ENCODE results near the gene IQSEC1. TPM values are rescaled to one million over a fixed set of nuclear protein-coding genes. Genes with fewer than 3 reads are reported as not detected.

The IQSEC1 gene
- total and polyA plus RNA-seq, 2 of the 8 experiments (the other 6 are each of a cell fraction or from before 2014, with no cell fraction given) = 6.8 to 28.8 TPM

- Histone ChIP-seq H2AFZ (ENCODE audit: low read length) (no peak overlapping the region), H2BK20ac (ENCODE audit: low read length) (no peak overlapping the region), H2BK120ac (replicated peaks; ENCODE audit: low read depth, low read length) (no peak overlapping the region), H4K8ac (ENCODE audit: extremely low read depth, insufficient read depth, low read length) (peak overlapping the region; percentile 59; the same call in 1 of the 2 replicates), H3K9ac (replicated peaks in 1 of 4; ENCODE audit: extremely low read depth in 1 of 4, low read depth in 3 of 4, low read length in 3 of 4) (no peak overlapping the region), H3K4ac (replicated peaks; ENCODE audit: insufficient read length, low read depth, low read length) (no peak overlapping the region), H3K23ac (ENCODE audit: insufficient read length) (no peak overlapping the region), H4K20me1 (replicated peaks in 1 of 2; ENCODE audit: control insufficient read depth in 1 of 2, insufficient read depth in 2 of 2, low read length in 2 of 2) (peaks cover 3 to 5% of the 10 kb centered on the region in 2 experiments), H3K79me1 (ENCODE audit: low read depth, low read length) (no peaks in the 10 kb centered on the region), H3K4me2 (ENCODE audit: insufficient read depth in 1 of 2, low read depth in 2 of 2, low read length in 2 of 2) (peak overlapping the region; percentile 66 to 71; a peak in 1 of 4 replicates), H3K27me3 (replicated peaks in 1 of 4; ENCODE audit: control insufficient read depth in 3 of 4, extremely low read depth in 1 of 4, insufficient read depth in 3 of 4, low read length in 3 of 4) (peaks cover 6 to 38% (median 26%) of the 10 kb centered on the region in 4 experiments), H3K4me1 (replicated peaks in 1 of 4; ENCODE audit: control insufficient read depth in 3 of 4, insufficient read depth in 4 of 4, low read length in 3 of 4) (peaks cover 0 to 13% (median 4%) of the 10 kb centered on the region in 4 experiments; a peak in 5 of 7 replicates), H2BK12ac (ENCODE audit: low read depth, low read length) (0 out of 2 replicates have a peak overlapping the region, but pooled peaks have one; percentile 0), H4K5ac (ENCODE audit: insufficient read length, low read depth, low read length) (no peak overlapping the region), H3K9me3 (ENCODE audit: insufficient read depth in 2 of 2, low read depth in 1 of 2, low read length in 1 of 2) (no peaks in the 10 kb centered on the region), H3K14ac (ENCODE audit: insufficient read length) (no peak overlapping the region), H2AK5ac (ENCODE audit: low read depth, low read length) (peak overlapping the region; percentile 46; the same call in 1 of the 2 replicates), H3K79me2 (ENCODE audit: control insufficient read depth in 1 of 2, insufficient read depth in 2 of 2, low read length in 2 of 2) (no peaks in the 10 kb centered on the region), H3K36me3 (ENCODE audit: control insufficient read depth in 2 of 4, insufficient read depth in 4 of 4, low read length in 3 of 4) (no peaks in the 10 kb centered on the region), H4K91ac (replicated peaks; ENCODE audit: insufficient read length, low read length) (no peak overlapping the region), H2BK15ac (ENCODE audit: low read length) (no peak overlapping the region), H3K56ac (replicated peaks; ENCODE audit: insufficient read length, low read depth, low read length) (no peak overlapping the region), H3K23me2 (ENCODE audit: low read depth, low read length) (peaks cover 5% of the 10 kb centered on the region; the same call in 1 of the 2 replicates), H3K4me3 (ENCODE audit: extremely low read depth in 1 of 4, insufficient read depth in 2 of 4, low read depth in 3 of 4, low read length in 4 of 4) (peak overlapping the region in 1 of 4 experiments; percentile 54; a peak in 1 of 8 replicates), H3K27ac (ENCODE audit: low read depth, low read length) (no peak overlapping the region), H2BK5ac (ENCODE audit: low read depth, low read length) (no peak overlapping the region), H3K18ac (ENCODE audit: extremely low read depth, low read length) (no peak overlapping the region)
- WGBS, 2 experiments (ENCODE audit: extremely low coverage in 1 of 2, insufficient coverage in 1 of 2, insufficient read length in 1 of 2, insufficient replicate concordance in 2 of 2, low coverage in 1 of 2, low lambda C conversion rate in 2 of 2, missing lambda C conversion rate in 1 of 2) = 65% methylated on average over 13 of the region's 13 CpGs; no CpG with 5 or more reads in 1 of the 2 experiments
- TF ChIP-seq SP1 (IDR thresholded peaks at IDR 0.05; ENCODE audit: low read depth, low read length) = no peak
- no peak for TF ChIP-seq RNF2 (IDR thresholded peaks at IDR 0.05; ENCODE audit: borderline replicate concordance, low read depth, low read length, missing control alignments, poor library complexity, severe bottlenecking)
- TF ChIP-seq CTCF (IDR thresholded peaks at IDR 0.05; ENCODE audit: control extremely low read depth in 1 of 3, insufficient read depth in 1 of 3, low read depth in 1 of 3, low read length in 3 of 3) = no peak
- no peak for TF ChIP-seq ATF3 (IDR thresholded peaks at IDR 0.05; ENCODE audit: insufficient read depth, low read depth, low read length)
- TF ChIP-seq KDM1A (IDR thresholded peaks at IDR 0.05; ENCODE audit: borderline replicate concordance, low read length) = no peak
- peak; percentile 75 for TF ChIP-seq MAX (IDR thresholded peaks at IDR 0.05)
- no peak for TF ChIP-seq MAFK (IDR thresholded peaks at IDR 0.05; ENCODE audit: low read depth, low read length)
- TF ChIP-seq CEBPB (IDR thresholded peaks at IDR 0.05; ENCODE audit: low read depth, low read length) = peak; percentile 84
- ChIA-PET POLR2A (ENCODE audit: partially characterized antibody) (interaction anchor here (1.0 to 1.2 kb wide), 2 partner anchors 12 to 232 kb away, joined by 3 read pairs; no protein-coding TSS in a partner anchor), CTCF (ENCODE audit: partially characterized antibody) (interaction anchor here (1.2 kb wide), 1 partner anchor 18 kb away, joined by 5 read pairs; no protein-coding TSS in a partner anchor)
- no peak for DNase-seq (ENCODE audit: low read depth in 1 of 2, low spot score in 2 of 2)
- FAIRE-seq = no peak
These were observed 762 bp upstream of the IQSEC1 start for GRCh38 chr3:13074006-13074375.
